Progenitor cell of endocrine pancreas (in vitro differentiated cells): Measurements from ENCODE around the gene SCGN. TPM values are rescaled to one million over a fixed set of nuclear protein-coding genes. Genes with fewer than 3 reads are reported as not detected.

Experiments used
- DNase-seq: peaks from one replicate; pipeline ENCODE4 v3.0.0; 2021; ENCODE audit warnings: low spot score; ENCODE audit not compliant: unreplicated experiment
- H3K27ac Mint-ChIP-seq: 2 replicates; pipeline ENCODE4 v1.8.0; 2021; ENCODE audit warnings: mild to moderate bottlenecking, moderate library complexity, mixed read lengths
- H3K27me3 Mint-ChIP-seq: 2 replicates; pipeline ENCODE4 v1.8.0; 2021; ENCODE audit warnings: mixed read lengths
- H3K36me3 Mint-ChIP-seq: 2 replicates; pipeline ENCODE4 v1.8.0; 2022; ENCODE audit warnings: mixed read lengths; ENCODE audit not compliant: insufficient read depth
- H3K4me1 Mint-ChIP-seq: 2 replicates; pipeline ENCODE4 v1.8.0; 2021; ENCODE audit warnings: low read depth, mixed read lengths
- H3K4me3 Mint-ChIP-seq: 2 replicates; pipeline ENCODE4 v1.8.0; 2021; ENCODE audit warnings: low read depth, mild to moderate bottlenecking, moderate library complexity, mixed read lengths
- H3K9me3 Mint-ChIP-seq: 2 replicates; pipeline ENCODE4 v1.8.0; 2021; ENCODE audit warnings: low read depth, mixed read lengths
- CTCF ChIP-seq: fragments of 200-600 bp; sonication (generic); IDR thresholded peaks from one replicate; pipeline ENCODE4 v1.5.0; 2021; ENCODE audit warnings: antibody characterized with exemption, mild to moderate bottlenecking; ENCODE audit not compliant: unreplicated experiment
- total RNA-seq: library from RNA; stranded (reverse); gene quantifications from 2 replicates; pipeline ENCODE4 v1.2.1, GENCODE V29; 2021

The SCGN gene
- total RNA-seq, 1 donor from 2014 or later: 95.0 TPM

- no peaks in the 10 kb centered on the region for H3K9me3 Mint-ChIP-seq
Measured at GRCh38 chr6:25628471-25629197, 23.4 kb upstream of the SCGN start.

DNA sequence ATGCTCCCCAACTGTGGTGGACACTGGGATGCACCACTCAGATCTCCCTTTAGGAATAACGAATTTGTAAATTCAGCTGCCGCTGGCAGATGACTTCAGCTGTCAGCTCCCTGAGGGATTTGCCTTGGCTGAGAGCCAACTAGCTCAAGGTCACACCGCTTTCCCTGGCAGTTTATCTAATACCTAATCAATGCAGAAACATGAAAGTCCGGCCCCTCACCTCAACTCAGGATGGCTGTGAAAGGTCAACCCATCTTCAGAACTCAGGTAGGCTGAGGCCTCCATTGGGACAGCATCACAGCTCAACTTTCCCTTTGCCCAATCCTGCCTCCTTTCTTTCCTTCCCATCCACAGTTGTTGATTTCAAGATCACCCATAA, 22.8 kb upstream of the SCGN start:
- Mint-ChIP-seq H3K27me3 (no peaks in the 10 kb centered on the region), H3K27ac (no peak overlapping the region), H3K9me3 (no peaks in the 10 kb centered on the region), H3K4me1 (peaks cover 15% of the 10 kb centered on the region), H3K36me3 (no peaks in the 10 kb centered on the region), H3K4me3 (no peak overlapping the region)
- TF ChIP-seq CTCF: no peak
- no peak for DNase-seq

More at GRCh38 chr6:25628471-25629197, 23.4 kb upstream of the SCGN start:
- no peak overlapping the region for H3K4me3 Mint-ChIP-seq
- no peak for TF ChIP-seq CTCF
- no peak for DNase-seq
- H3K27ac Mint-ChIP-seq: no peak overlapping the region
- H3K4me1 Mint-ChIP-seq: peaks cover 15% of the 10 kb centered on the region
- no peaks in the 10 kb centered on the region for H3K27me3 Mint-ChIP-seq
- H3K36me3 Mint-ChIP-seq: no peaks in the 10 kb centered on the region

- no peaks in the 10 kb centered on the region for H3K9me3 Mint-ChIP-seq
- H3K4me3 Mint-ChIP-seq: no peak overlapping the region
- H3K4me1 Mint-ChIP-seq: peaks cover 18% of the 10 kb centered on the region
Measured at GRCh38 chr6:25630508-25631278, 21.3 kb upstream of the SCGN start.

GRCh38 chr6:25635886-25636317, 16.1 kb upstream of the SCGN start:
- no peak for TF ChIP-seq CTCF
- Mint-ChIP-seq H3K4me3 (no peak overlapping the region), H3K27ac (peak overlapping the region; percentile 66), H3K4me1 (peaks cover 45% of the 10 kb centered on the region), H3K36me3 (no peaks in the 10 kb centered on the region), H3K27me3 (no peaks in the 10 kb centered on the region), H3K9me3 (no peaks in the 10 kb centered on the region)
- DNase-seq: no peak

More at GRCh38 chr6:25630508-25631278, 21.3 kb upstream of the SCGN start:
- no peak for TF ChIP-seq CTCF
- H3K27ac Mint-ChIP-seq: peak overlapping the region; percentile 25
- no peaks in the 10 kb centered on the region for H3K27me3 Mint-ChIP-seq
- no peaks in the 10 kb centered on the region for H3K36me3 Mint-ChIP-seq
- no peak for DNase-seq

GRCh38 chr6:25637211-25637610, 14.8 kb upstream of the SCGN start:
- no peak overlapping the region for H3K4me3 Mint-ChIP-seq
- H3K27me3 Mint-ChIP-seq: no peaks in the 10 kb centered on the region
- H3K36me3 Mint-ChIP-seq: no peaks in the 10 kb centered on the region
- H3K4me1 Mint-ChIP-seq: peaks cover 47% of the 10 kb centered on the region
- H3K9me3 Mint-ChIP-seq: no peaks in the 10 kb centered on the region
- H3K27ac Mint-ChIP-seq: no peak overlapping the region
- no peak for TF ChIP-seq CTCF
- no peak for DNase-seq
